ENCODE measurements around the gene GPR15LG. TPM values are rescaled to one million over a fixed set of nuclear protein-coding genes. Genes with fewer than 3 reads are reported as not detected.
"Not testable (repeated sequence)": the region's sequence is repeated elsewhere in the genome, so short reads cannot be mapped to it uniquely, and the experiment has no call there.

The GPR15LG gene
- total and polyA plus RNA-seq, 12 donors = 0.25 TPM; not detected in 11

DNA sequence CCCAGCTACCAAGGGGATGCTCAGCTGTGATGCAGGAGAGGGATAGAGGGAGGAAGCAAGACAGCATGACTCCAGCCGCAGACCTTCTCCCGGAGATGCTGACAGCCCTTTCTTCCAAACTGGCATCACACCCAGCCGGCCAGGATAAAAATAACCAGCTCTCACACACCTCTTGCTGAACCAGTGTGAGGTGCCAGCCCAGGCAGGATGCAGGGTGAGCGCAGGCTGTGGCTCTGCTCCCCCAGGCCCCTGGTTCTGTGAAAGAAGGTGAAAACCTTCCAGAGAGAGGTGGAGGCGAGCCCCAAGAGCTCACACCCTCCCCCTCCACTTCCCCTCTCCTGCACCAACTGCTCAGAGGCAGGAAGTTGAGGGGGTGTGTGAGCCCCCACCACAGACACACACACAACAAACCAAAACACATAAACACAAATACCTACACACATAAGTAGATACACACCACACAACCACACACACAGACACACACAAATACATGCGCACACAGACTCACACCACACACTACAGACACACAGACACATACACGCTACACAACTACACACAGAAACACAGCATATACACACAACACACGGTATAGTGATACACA, 4.0 kb downstream of the GPR15LG start:
- H3K4me3 ChIP-seq = no peak overlapping the region
- peak in 2 of 7 donors; percentile 17 to 54 for DNase-seq
- no peak overlapping the region for H3K27ac ChIP-seq
- H3K9me3 ChIP-seq (replicated peaks in 1 of 3) = no peaks in the 10 kb centered on the region
- H3K27me3 ChIP-seq = no peaks in the 10 kb centered on the region
- WGBS, 4 donors = 69 to 97% (median 71%) methylated on average over 3 to 8 of the region's 8 CpGs
- no peaks in the 10 kb centered on the region for H3K4me1 ChIP-seq (replicated peaks in 1 of 2)
- intact Hi-C loops (cut with DNase I) = no loop called here
- TF ChIP-seq CTCF (IDR thresholded peaks at IDR 0.05) = no peak
- no peak for TF ChIP-seq POLR2A (IDR thresholded peaks at IDR 0.05)
- H3K36me3 ChIP-seq (replicated peaks in 1 of 2) = no peaks in the 10 kb centered on the region

DNA sequence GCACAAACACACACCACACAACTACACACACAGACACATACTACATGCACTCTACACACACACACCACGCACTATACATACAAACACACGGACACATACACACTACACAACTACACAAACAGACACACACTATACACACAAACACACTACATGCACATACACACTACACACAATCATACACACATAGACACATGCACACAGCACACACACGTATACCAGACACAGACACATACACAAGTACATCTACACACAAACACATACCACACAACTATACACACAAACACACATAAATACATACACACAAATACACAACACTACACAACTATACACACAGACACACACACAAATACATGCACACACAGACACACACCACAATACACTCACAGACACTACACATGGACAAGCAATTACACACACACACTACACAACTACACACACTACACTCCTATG, 4.6 kb downstream of the GPR15LG start:
- DNase-seq = peak in 1 of 7 donors; percentile 7
- Histone ChIP-seq H3K27me3 (no peaks in the 10 kb centered on the region), H3K36me3 (replicated peaks in 1 of 2) (no peaks in the 10 kb centered on the region), H3K9me3 (replicated peaks in 1 of 3) (no peaks in the 10 kb centered on the region), H3K4me1 (replicated peaks in 1 of 2) (no peaks in the 10 kb centered on the region), H3K27ac (no peak overlapping the region), H3K4me3 (no peak overlapping the region)
- intact Hi-C loops (cut with DNase I) = no loop called here
- 82 to 85% (median 82%) methylated on average over 3 of the region's 3 CpGs for WGBS, 4 donors
- no peak for TF ChIP-seq CTCF (IDR thresholded peaks at IDR 0.05)
- TF ChIP-seq POLR2A (IDR thresholded peaks at IDR 0.05) = no peak

DNA sequence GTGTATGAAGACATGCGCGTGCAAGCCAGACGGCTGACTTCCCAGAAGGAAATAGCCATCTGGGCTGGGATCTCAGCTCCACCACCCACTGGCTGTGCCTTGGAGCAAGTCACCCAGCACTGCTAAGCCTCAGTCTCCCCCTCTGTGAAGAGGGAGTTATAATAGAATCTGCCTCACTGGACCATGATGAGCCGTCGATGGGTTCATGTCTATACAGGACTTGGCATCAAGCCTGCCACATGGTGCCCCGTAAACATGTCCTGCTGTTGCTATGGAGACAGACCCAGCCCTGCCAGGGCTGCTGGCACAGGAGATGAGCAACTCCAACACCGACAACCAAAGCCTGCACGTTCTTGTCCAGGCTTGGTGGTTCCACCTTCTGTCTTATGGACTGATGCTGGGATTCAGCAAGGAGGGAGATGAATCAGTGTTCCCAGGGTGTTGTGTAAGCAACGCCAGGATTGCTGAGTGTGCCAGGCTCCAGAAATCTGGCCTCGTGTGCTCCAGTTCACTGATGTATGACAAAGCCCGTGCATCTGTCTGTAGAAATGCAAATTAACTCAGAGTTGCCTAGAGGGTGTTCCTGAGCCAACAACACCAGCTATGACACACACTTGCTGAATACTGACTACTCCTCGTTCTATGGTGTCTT, 5.6 kb downstream of the GPR15LG start:
- Histone ChIP-seq H3K36me3 (replicated peaks in 1 of 2) (no peaks in the 10 kb centered on the region), H3K27ac (no peak overlapping the region), H3K4me3 (no peak overlapping the region), H3K9me3 (replicated peaks in 1 of 3) (no peaks in the 10 kb centered on the region), H3K27me3 (no peaks in the 10 kb centered on the region), H3K4me1 (replicated peaks in 1 of 2) (no peaks in the 10 kb centered on the region)
- WGBS, 4 donors = 47 to 68% (median 60%) methylated on average over 5 to 12 of the region's 12 CpGs
- peak in 4 of 7 donors; percentile 16 to 57 (median 22) for DNase-seq
- TF ChIP-seq CTCF (IDR thresholded peaks at IDR 0.05) (no peak), POLR2A (IDR thresholded peaks at IDR 0.05) (no peak)
- intact Hi-C loops (cut with DNase I) = no loop called here

GRCh38 chr10:84180386-84180785, 6.8 kb downstream of the GPR15LG start:
- H3K36me3 ChIP-seq (replicated peaks in 1 of 2); H3K4me1 ChIP-seq (replicated peaks in 1 of 2); H3K4me3 ChIP-seq; intact Hi-C loops (cut with DNase I); H3K27ac ChIP-seq; H3K9me3 ChIP-seq (replicated peaks in 1 of 3); H3K27me3 ChIP-seq; DNase-seq: not testable (repeated sequence)
- 84 to 95% (median 90%) methylated on average over 9 to 20 of the region's 22 CpGs for WGBS, 4 donors

DNA sequence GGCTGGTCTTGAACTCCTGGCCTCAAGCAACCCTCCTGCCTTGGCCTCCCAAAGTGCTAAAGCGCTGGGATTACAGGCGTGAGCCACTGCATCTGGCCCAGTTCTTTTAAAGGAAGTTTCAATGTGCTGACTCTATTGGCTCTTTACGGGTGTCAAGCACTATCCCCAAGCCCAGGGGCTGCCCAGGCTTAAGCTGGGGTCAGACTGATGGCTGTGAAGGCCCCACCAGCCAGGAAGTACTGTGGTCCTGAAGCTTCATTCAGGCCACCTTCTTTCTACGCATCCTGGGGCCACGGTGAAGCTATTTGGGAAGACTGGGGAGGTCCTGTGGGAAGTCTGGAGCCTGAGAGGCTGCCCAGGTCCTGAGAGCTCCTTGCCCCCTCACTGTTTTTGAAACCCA, 8.0 kb downstream of the GPR15LG start:
- H3K27me3 ChIP-seq = no peaks in the 10 kb centered on the region
- H3K4me1 ChIP-seq (replicated peaks in 1 of 2) = no peaks in the 10 kb centered on the region
- no peak for TF ChIP-seq CTCF (IDR thresholded peaks at IDR 0.05)
- TF ChIP-seq POLR2A (IDR thresholded peaks at IDR 0.05) = no peak
- H3K4me3 ChIP-seq = no peak overlapping the region
- no peak overlapping the region for H3K27ac ChIP-seq
- intact Hi-C loops (cut with DNase I) = no loop called here
- DNase-seq = no peak
- no peaks in the 10 kb centered on the region for H3K36me3 ChIP-seq (replicated peaks in 1 of 2)
- WGBS, 4 donors = 73 to 88% (median 82%) methylated on average over 4 to 5 of the region's 5 CpGs
- no peaks in the 10 kb centered on the region for H3K9me3 ChIP-seq (replicated peaks in 1 of 3)
